ENCODE results near the gene LEPROT.

The LEPROT gene

DNA sequence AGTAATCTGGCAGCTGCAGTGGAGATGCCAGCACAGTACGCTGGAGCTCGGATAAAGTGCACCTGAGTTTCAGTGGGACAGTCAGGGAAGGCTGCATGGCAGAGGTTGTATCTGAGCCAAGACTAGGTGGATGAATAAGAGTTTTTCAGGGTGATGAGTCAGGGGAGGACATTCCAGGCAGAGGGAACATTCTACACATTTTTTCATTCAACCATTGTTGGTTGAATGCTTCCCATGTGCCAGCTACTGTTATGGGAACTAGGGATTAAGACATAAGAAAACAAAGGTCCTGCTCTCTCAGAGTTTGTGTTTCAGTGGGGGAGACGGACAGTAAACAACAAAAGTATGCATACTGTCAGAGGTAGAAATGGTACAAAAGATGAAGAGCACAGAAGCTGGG lies 5.2 kb downstream of the LEPROT start:
- H3K4me3 ChIP-seq (ENCODE audit: low read length), result no peak overlapping the region
- TF ChIP-seq, protein P1, sequence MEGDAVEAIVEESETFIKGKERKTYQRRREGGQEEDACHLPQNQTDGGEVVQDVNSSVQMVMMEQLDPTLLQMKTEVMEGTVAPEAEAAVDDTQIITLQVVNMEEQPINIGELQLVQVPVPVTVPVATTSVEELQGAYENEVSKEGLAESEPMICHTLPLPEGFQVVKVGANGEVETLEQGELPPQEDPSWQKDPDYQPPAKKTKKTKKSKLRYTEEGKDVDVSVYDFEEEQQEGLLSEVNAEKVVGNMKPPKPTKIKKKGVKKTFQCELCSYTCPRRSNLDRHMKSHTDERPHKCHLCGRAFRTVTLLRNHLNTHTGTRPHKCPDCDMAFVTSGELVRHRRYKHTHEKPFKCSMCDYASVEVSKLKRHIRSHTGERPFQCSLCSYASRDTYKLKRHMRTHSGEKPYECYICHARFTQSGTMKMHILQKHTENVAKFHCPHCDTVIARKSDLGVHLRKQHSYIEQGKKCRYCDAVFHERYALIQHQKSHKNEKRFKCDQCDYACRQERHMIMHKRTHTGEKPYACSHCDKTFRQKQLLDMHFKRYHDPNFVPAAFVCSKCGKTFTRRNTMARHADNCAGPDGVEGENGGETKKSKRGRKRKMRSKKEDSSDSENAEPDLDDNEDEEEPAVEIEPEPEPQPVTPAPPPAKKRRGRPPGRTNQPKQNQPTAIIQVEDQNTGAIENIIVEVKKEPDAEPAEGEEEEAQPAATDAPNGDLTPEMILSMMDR (IDR thresholded peaks at IDR 0.05; ENCODE audit: insufficient read depth, low read depth, low read length, missing control alignments), result no peak
- peak; percentile 89 for DNase-seq (ENCODE audit: low read depth)

DNA sequence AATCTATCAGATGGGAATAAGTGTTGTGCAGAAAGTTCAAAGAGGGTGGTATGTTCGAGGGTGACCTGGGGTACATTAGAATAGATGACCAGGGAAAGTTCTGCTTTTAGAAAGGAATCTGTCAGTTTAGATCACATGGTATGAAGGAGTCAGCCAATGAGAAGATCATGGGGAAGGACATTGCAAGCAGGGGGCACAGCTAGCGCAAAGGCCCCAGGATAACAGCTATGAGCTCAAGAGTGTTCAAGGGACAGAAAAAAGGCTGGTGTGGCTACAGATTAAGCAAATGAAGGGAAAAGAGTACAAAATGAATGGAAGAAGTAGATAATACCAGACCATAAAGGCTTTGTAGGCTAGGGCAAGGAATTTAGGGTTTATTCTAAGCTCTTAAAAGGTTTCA lies 8.6 kb downstream of the LEPROT start:
- H3K4me3 ChIP-seq (ENCODE audit: low read length), result no peak overlapping the region

DNA sequence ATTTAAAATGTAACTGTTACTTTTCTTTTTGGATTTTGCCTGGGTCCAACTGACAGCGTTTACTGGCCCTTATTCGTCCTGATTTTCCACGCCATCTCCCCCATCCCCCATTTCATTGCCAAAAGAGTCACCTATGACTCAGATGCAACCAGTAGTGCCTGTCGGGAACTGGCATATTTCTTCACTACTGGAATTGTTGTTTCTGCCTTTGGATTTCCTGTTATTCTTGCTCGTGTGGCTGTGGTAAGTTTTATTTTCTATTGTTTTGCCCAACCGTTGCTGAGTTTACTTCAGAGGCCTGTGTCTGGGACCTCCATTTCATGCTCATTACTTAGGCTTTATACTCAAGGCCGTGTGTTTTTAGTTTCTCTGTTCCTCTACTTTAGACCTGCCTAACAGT lies 9.3 kb downstream of the LEPROT start:
- TF ChIP-seq, protein P1 (IDR thresholded peaks at IDR 0.05; ENCODE audit: insufficient read depth, low read depth, low read length, missing control alignments), result no peak
- H3K4me3 ChIP-seq (ENCODE audit: low read length), result no peak overlapping the region
- peak; percentile 89 for DNase-seq (ENCODE audit: low read depth)

More for the DNA sequence above, 8.6 kb downstream of the LEPROT start:
- TF ChIP-seq, protein P1 (IDR thresholded peaks at IDR 0.05; ENCODE audit: insufficient read depth, low read depth, low read length, missing control alignments), result no peak
- DNase-seq (ENCODE audit: low read depth), result no peak

DNA sequence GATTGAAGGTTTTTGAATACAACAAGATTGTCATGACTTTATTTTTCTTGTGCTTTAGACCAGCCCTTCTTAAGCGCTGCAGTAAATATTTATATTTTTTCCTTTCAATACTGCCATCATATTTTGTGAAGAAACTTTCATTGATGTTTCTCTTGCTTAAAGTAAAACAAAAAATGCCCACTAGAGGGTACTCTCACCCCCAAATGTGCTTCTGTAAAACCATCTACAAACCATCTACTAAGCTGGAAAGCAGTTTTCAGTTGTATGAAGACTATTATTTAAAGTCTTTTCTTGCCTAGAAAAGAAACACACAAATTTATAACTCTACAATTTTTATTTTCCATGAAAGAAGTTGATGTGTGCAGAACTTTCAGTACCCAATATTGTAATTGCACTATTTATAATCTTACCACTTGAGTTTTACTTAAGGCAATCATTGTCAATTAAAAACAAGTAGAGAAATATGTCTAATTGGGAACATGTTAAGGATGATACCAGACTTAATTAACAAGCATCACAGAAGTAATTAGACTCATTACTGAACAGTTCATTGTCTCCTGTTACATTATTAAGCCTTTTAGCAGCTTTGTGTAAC lies 10.7 kb downstream of the LEPROT start:
- no peak overlapping the region for H3K4me3 ChIP-seq (ENCODE audit: low read length)
- TF ChIP-seq, protein P1 (IDR thresholded peaks at IDR 0.05; ENCODE audit: insufficient read depth, low read depth, low read length, missing control alignments), result peak; percentile 28
- DNase-seq (ENCODE audit: low read depth), result peak; percentile 42

DNA sequence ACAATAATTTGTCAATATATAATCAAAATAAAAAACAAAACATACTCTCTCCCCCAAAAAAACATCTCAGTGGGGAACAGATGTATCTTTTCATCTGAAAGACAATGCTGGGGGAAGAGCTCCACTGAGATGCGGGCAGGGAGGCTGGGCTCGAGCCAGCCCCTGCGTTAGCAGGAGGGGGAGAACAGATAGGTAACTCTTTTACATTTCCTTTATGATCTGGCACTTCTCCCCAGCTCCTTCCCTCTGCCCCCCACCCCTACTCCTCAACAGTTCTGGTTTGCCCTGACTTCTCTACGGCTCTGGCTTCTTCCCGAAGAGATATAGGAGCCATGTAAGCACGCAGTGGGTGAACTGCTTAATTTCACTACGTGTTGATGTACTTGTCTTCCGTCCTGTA lies 12.4 kb downstream of the LEPROT start:
- TF ChIP-seq, protein P1 (IDR thresholded peaks at IDR 0.05; ENCODE audit: insufficient read depth, low read depth, low read length, missing control alignments), result no peak
- no peak for DNase-seq (ENCODE audit: low read depth)

DNA sequence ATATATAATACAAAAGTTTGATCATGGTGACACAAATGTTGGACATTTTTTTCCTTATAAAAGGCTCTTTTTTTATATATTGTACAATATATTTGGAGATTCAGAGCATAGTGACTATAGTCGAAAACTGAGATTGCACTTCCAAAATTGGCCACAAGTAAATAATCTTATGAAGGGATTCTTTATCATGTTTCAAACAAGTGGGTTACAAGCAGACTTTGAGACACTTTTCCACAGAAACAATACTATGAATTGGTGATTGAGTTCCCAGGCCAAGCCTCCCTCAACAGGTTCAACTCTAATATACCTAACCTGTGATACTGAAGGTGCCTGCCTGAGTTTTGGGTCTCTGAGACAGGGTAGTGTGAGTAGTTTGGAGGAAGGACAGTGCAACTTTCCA lies 13.8 kb downstream of the LEPROT start:
- TF ChIP-seq, protein P1 (IDR thresholded peaks at IDR 0.05; ENCODE audit: insufficient read depth, low read depth, low read length, missing control alignments), result peak; percentile 2
- H3K4me3 ChIP-seq (ENCODE audit: low read length), result no peak overlapping the region
- no peak for DNase-seq (ENCODE audit: low read depth)

More for the DNA sequence above, 12.4 kb downstream of the LEPROT start:
- H3K4me3 ChIP-seq (ENCODE audit: low read length), result no peak overlapping the region

DNA sequence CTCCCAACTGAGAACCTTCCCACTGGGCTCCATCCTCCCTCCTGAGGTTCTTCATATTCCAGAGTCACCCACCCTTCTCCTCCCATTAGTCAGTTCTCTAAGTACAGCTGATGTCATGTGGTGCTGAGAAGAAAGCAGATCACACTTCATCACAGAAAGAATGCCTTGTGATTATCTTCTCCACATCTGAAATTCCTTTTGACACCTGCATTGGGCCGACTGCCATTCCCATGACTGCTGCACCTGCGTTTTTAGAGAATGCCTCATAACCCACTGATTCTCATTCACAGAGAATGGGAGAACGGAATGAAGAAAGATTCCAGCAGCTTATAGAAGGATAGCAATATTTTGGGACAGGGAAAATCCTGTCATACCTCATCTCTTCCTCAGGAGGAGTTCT lies 14.3 kb downstream of the LEPROT start:
- H3K4me3 ChIP-seq (ENCODE audit: low read length), result no peak overlapping the region
- TF ChIP-seq, protein P1 (IDR thresholded peaks at IDR 0.05; ENCODE audit: insufficient read depth, low read depth, low read length, missing control alignments), result no peak
- DNase-seq (ENCODE audit: low read depth), result no peak

Data from epithelial cell of esophagus (primary cell).